IMR-90 (cell line): ENCODE data around the gene KCNQ1. TPM values are rescaled to one million over a fixed set of nuclear protein-coding genes. Genes with fewer than 3 reads are reported as not detected.
A peak's percentile ranks its signal among the peaks of the same experiment; 100 is the strongest.

Experiments
- ATAC-seq: fragments of 200-7000 bp; cut with Tn5 transposase; 2 replicates; pipeline ENCODE4 v1.9.1; 2020; ENCODE audit warnings: low read depth, mild to moderate bottlenecking, moderate library complexity
- BruUV-seq: library from RNA; stranded (reverse); fragments of 400-500 nt; replicated peaks from 2 replicates; lab custom pipeline; 2021; lab: Mats Ljungman, UMichigan
- CTCF ChIA-PET: fragments of 300-600 bp; formaldehyde crosslinking; extraction: SDS; loops from one replicate; lab custom pipeline; 2021; ENCODE audit warnings: antibody characterized with exemption; lab: Yijun Ruan, JAX
- POLR2A ChIA-PET: fragments of 300-600 bp; sonication (Branson Sonifier 250); formaldehyde crosslinking; loops from one replicate; lab custom pipeline; 2022; ENCODE audit warnings: antibody characterized with exemption; ENCODE audit not compliant: unreplicated experiment; lab: Charles Lee
- DNase-seq: peaks from one replicate; pipeline ENCODE4 v3.0.0; 2013
- H2AFZ ChIP-seq: replicated peaks from 2 replicates; pipeline ENCODE3; 2013; ENCODE audit warnings: low read length, mild to moderate bottlenecking; ENCODE audit not compliant: poor library complexity
- H2AK5ac ChIP-seq: 2 replicates; pipeline ENCODE4 v1.6.1; 2013; ENCODE audit warnings: low read depth, low read length, inconsistent platforms
- H2AK9ac ChIP-seq: replicated peaks from 2 replicates; pipeline ENCODE3; 2013; ENCODE audit warnings: mild to moderate bottlenecking, low read depth, low read length, moderate library complexity; ENCODE audit not compliant: poor library complexity
- H2BK120ac ChIP-seq: 2 replicates; pipeline ENCODE4 v1.6.1; 2013; ENCODE audit warnings: low read depth, low read length, inconsistent platforms
- H2BK15ac ChIP-seq: 3 replicates; pipeline ENCODE4 v1.6.1; 2013; ENCODE audit warnings: low read depth, low read length, inconsistent platforms
- H2BK20ac ChIP-seq: 2 replicates; pipeline ENCODE4 v1.6.1; 2013; ENCODE audit warnings: low read depth, mild to moderate bottlenecking, inconsistent platforms, low read length, moderate library complexity
- H2BK5ac ChIP-seq: 2 replicates; pipeline ENCODE4 v1.6.1; 2013; ENCODE audit warnings: mild to moderate bottlenecking, low read depth, low read length, inconsistent platforms; ENCODE audit not compliant: poor library complexity, severe bottlenecking
- H3K14ac ChIP-seq: replicated peaks from 2 replicates; pipeline ENCODE4 v1.6.1; 2013; ENCODE audit warnings: low read depth, low read length, inconsistent platforms
- H3K18ac ChIP-seq: 2 replicates; pipeline ENCODE4 v1.6.1; 2013; ENCODE audit warnings: low read depth, low read length, control low read depth
- H3K23ac ChIP-seq: 2 replicates; pipeline ENCODE4 v1.6.1; 2013; ENCODE audit warnings: low read depth, low read length, inconsistent platforms
- H3K27ac ChIP-seq: 2 replicates; pipeline ENCODE4 v1.5.1; 2013; ENCODE audit warnings: mild to moderate bottlenecking, control low read depth, low read length; ENCODE audit not compliant: insufficient read depth
- H3K27me3 ChIP-seq: 2 replicates; pipeline ENCODE4 v1.6.1; 2013; ENCODE audit warnings: low read length; ENCODE audit not compliant: control insufficient read depth, insufficient read depth
- H3K36me3 ChIP-seq: 2 replicates; pipeline ENCODE4 v1.6.1; 2013; ENCODE audit warnings: low read length, mixed read lengths; ENCODE audit not compliant: control insufficient read depth, insufficient read depth
- H3K4ac ChIP-seq: 2 replicates; pipeline ENCODE4 v1.6.1; 2013; ENCODE audit warnings: low read depth, low read length, inconsistent platforms
- H3K4me1 ChIP-seq: 2 replicates; pipeline ENCODE4 v1.6.1; 2013; ENCODE audit warnings: low read length, mixed read lengths; ENCODE audit not compliant: control insufficient read depth, insufficient read depth
- H3K4me2 ChIP-seq: 2 replicates; pipeline ENCODE4 v1.6.1; 2013; ENCODE audit warnings: low read depth, mild to moderate bottlenecking, control low read depth, low read length, moderate library complexity
- H3K4me3 ChIP-seq: 2 replicates; pipeline ENCODE4 v1.5.1; 2013; ENCODE audit warnings: low read depth, mild to moderate bottlenecking, control low read depth, low read length, moderate library complexity; ENCODE audit not compliant: insufficient read depth
- H3K56ac ChIP-seq: 2 replicates; pipeline ENCODE4 v1.6.1; 2013; ENCODE audit warnings: low read length, inconsistent platforms; ENCODE audit not compliant: insufficient read depth; ENCODE audit errors: extremely low read depth
- H3K79me1 ChIP-seq, 2 experiments: 2 replicates each; pipeline ENCODE4 v1.6.1; 2013; ENCODE audit warnings: low read length in 2 of 2, inconsistent platforms in 1 of 2, low read depth in 1 of 2
- H3K9ac ChIP-seq: 2 replicates; pipeline ENCODE4 v1.6.1; 2013; ENCODE audit warnings: low read depth, low read length, control low read depth
- H3K9me1 ChIP-seq: 2 replicates; pipeline ENCODE4 v1.6.1; 2013; ENCODE audit warnings: low read length, inconsistent platforms; ENCODE audit not compliant: insufficient read depth
- H3K9me3 ChIP-seq: 2 replicates; pipeline ENCODE4 v1.6.1; 2013; ENCODE audit warnings: low read length; ENCODE audit not compliant: control insufficient read depth, insufficient read depth
- H4K20me1 ChIP-seq: 2 replicates; pipeline ENCODE4 v1.6.1; 2013; ENCODE audit warnings: low read length, inconsistent platforms; ENCODE audit not compliant: insufficient read depth
- H4K5ac ChIP-seq: 2 replicates; pipeline ENCODE4 v1.6.1; 2013; ENCODE audit warnings: mild to moderate bottlenecking, low read depth, low read length, control low read depth
- H4K8ac ChIP-seq, 2 experiments: 2 replicates each; pipeline ENCODE4 v1.6.1; 2013; ENCODE audit warnings: low read depth in 2 of 2, low read length in 2 of 2, control low read depth in 1 of 2, inconsistent platforms in 1 of 2
- H4K91ac ChIP-seq: 2 replicates; pipeline ENCODE4 v1.6.1; 2013; ENCODE audit warnings: low read depth, low read length, inconsistent platforms; ENCODE audit not compliant: insufficient read depth
- BHLHE40 ChIP-seq: fragments of 150-350 bp; IDR thresholded peaks from 2 replicates; pipeline ENCODE4 v1.6.1; 2016; ENCODE audit warnings: mild to moderate bottlenecking, low read depth, low read length
- CEBPB ChIP-seq: IDR thresholded peaks from 2 replicates; pipeline ENCODE4 v1.6.1; 2012; ENCODE audit warnings: low read depth, low read length, improper control_type of control experiment
- CHD1 ChIP-seq: IDR thresholded peaks from 2 replicates; pipeline ENCODE4 v1.6.1; 2012; ENCODE audit warnings: low read depth, low read length, improper control_type of control experiment
- FOS ChIP-seq: fragments of 150-350 bp; IDR thresholded peaks from 2 replicates; pipeline ENCODE4 v1.6.1; 2016; ENCODE audit warnings: low read depth, low read length
- MAFK ChIP-seq: IDR thresholded peaks from 2 replicates; pipeline ENCODE4 v1.6.1; 2012; ENCODE audit warnings: low read depth, low read length, improper control_type of control experiment
- MAZ ChIP-seq: IDR thresholded peaks from 2 replicates; pipeline ENCODE4 v1.6.1; 2012; ENCODE audit warnings: low read depth, mild to moderate bottlenecking, low read length, improper control_type of control experiment, moderate library complexity, borderline replicate concordance
- MXI1 ChIP-seq: IDR thresholded peaks from 2 replicates; pipeline ENCODE4 v1.6.1; 2012; ENCODE audit warnings: low read depth, mild to moderate bottlenecking, low read length, moderate library complexity, borderline replicate concordance
- NFE2L2 ChIP-seq: fragments of 150-350 bp; IDR thresholded peaks from 2 replicates; pipeline ENCODE4 v1.6.1; 2016; ENCODE audit warnings: low read depth, mild to moderate bottlenecking, low read length
- POLR2A ChIP-seq: IDR thresholded peaks from 2 replicates; pipeline ENCODE4 v1.6.1; 2012; ENCODE audit warnings: mild to moderate bottlenecking, low read depth, low read length
- RAD21 ChIP-seq: IDR thresholded peaks from 2 replicates; pipeline ENCODE4 v1.6.1; 2012; ENCODE audit warnings: low read length, improper control_type of control experiment
- RCOR1 ChIP-seq: IDR thresholded peaks from 2 replicates; pipeline ENCODE4 v1.6.1; 2012; ENCODE audit warnings: mild to moderate bottlenecking, low read length, improper control_type of control experiment; ENCODE audit not compliant: insufficient replicate concordance
- RFX5 ChIP-seq: IDR thresholded peaks from 2 replicates; pipeline ENCODE4 v1.8.0; 2012; ENCODE audit warnings: low read depth, mild to moderate bottlenecking, low read length, moderate library complexity
- SMC3 ChIP-seq: fragments of 150-350 bp; IDR thresholded peaks from 2 replicates; pipeline ENCODE4 v1.6.1; 2016; ENCODE audit warnings: low read depth, mild to moderate bottlenecking, antibody characterized with exemption, low read length, moderate library complexity
- WGBS, 2 experiments: methylation state at CpG; one replicate each; pipeline versions ENCODE4 v1.1.5 to v1.1.7; 2013; ENCODE audit warnings: missing lambda C conversion rate in 2 of 2; ENCODE audit not compliant: insufficient read length in 1 of 2; ENCODE audit errors: extremely low coverage in 2 of 2; 5-methylcytosine and 5-hydroxymethylcytosine counted together
- dilution Hi-C: fragments of 300-500 bp; cut with HindIII; formaldehyde crosslinking; loops from one replicate; pipeline ENCODE4 v1.14.3; 2018; ENCODE audit warnings: low sequenced_read_pairs; ENCODE audit not compliant: unreplicated experiment
- in situ Hi-C: fragments of 300-500 bp; cut with MboI; formaldehyde crosslinking; loops from 3 replicates; pipeline ENCODE4 v1.14.3; 2019; ENCODE audit warnings: low sequenced_read_pairs, inconsistent platforms, mixed read lengths
- intact Hi-C: fragments of 100-400 bp; cut with micrococcal nuclease; formaldehyde crosslinking; loops from 2 replicates; pipeline ENCODE4 v1.10.0; 2022
- polyA plus RNA-seq, 3 experiments: library from polyadenylated mRNA; depleted of rRNA; stranded (reverse); fragments of >200 nt; gene quantifications; 2 replicates each; pipeline ENCODE4 v1.2.3, GENCODE V29; 2012; ENCODE audit warnings: low replicate concordance in 1 of 3
- total RNA-seq: library from RNA; depleted of rRNA; stranded (reverse); fragments of >200 nt; gene quantifications from 2 replicates; pipeline ENCODE4 v1.2.3, GENCODE V29; 2012
- TF ChIP-seq, protein P1 (sequence below): fragments of 150-350 bp; IDR thresholded peaks from 2 replicates; pipeline ENCODE4 v1.6.1; 2016; ENCODE audit warnings: low read depth, mild to moderate bottlenecking, low read length, moderate library complexity, borderline replicate concordance
- TF ChIP-seq, protein P2 (sequence below): fragments of 150-350 bp; IDR thresholded peaks from 2 replicates; pipeline ENCODE4 v1.6.1; 2017; ENCODE audit warnings: mild to moderate bottlenecking, antibody characterized with exemption, low read length, low read depth
- TF ChIP-seq, protein P3 (sequence below): conservative IDR thresholded peaks from 2 replicates; pipeline ENCODE4 v1.5.1; 2012; ENCODE audit warnings: mild to moderate bottlenecking, low read depth, low read length, improper control_type of control experiment

The KCNQ1 gene
- total and polyA plus RNA-seq, 2 of the 4 experiments (the other 2 are of a cell fraction), result 0.07 TPM; not detected in 1

DNA sequence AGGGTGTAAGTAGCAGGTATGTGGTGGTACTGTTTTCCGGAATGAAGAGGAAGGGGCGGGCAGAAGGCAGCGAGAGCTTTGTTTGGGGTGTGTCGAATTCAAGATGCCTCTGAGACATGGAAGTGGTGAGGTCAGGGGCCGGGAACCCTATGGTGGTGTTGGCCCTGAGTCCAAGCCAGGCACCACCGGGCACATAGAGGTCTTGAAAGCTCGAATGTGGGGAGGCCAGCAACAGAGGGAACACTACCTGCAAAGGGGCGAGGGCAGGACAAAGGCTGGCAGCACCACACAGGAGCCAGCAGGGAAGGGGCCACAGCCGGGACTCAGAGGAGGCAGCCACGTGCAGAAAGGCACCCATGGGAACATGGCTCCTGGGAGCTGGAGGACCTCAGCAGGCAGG lies 383.0 kb downstream of the KCNQ1 start:
- BruUV-seq, result no TSS peak
- Histone ChIP-seq H2BK5ac (no peak overlapping the region), H3K27ac (no peak overlapping the region), H3K56ac (no peak overlapping the region), H3K18ac (no peak overlapping the region), H2BK120ac (no peak overlapping the region), H3K23ac (no peak overlapping the region), H4K20me1 (no peaks in the 10 kb centered on the region), H3K4ac (peak overlapping the region; percentile 9; the same call in 1 of the 2 replicates), H3K9me3 (peaks cover 11% of the 10 kb centered on the region), H3K14ac (no peak overlapping the region), H3K79me1 (no peaks in the 10 kb centered on the region), H3K9ac (no peak overlapping the region), H4K8ac (no peak overlapping the region), H3K27me3 (peaks cover 2% of the 10 kb centered on the region; the same call in 1 of the 2 replicates), H4K5ac (no peak overlapping the region), H4K91ac (no peak overlapping the region; the same call in 1 of the 2 replicates), H3K4me1 (peaks cover 23% of the 10 kb centered on the region), H3K9me1 (peaks cover 5% of the 10 kb centered on the region; the same call in 1 of the 2 replicates), H3K36me3 (no peaks in the 10 kb centered on the region), H3K4me2 (no peak overlapping the region), H2BK15ac (no peak overlapping the region), H2AK9ac (no peak overlapping the region), H2AK5ac (peak overlapping the region; percentile 59; the same call in 1 of the 2 replicates), H2AFZ (no peak overlapping the region), H3K4me3 (no peak overlapping the region), H2BK20ac (no peak overlapping the region)
- dilution Hi-C loops, result no loop called here
- CTCF ChIA-PET, result no interaction called here
- intact Hi-C loops, result loop anchor here (2.0 to 5.0 kb wide), 2 partner anchors 57 to 85 kb away; partner anchors contain the start of gene CDKN1C
- 89% methylated on average over 5 of the region's 10 CpGs; no CpG with 5 or more reads in 1 of the 2 experiments for WGBS, 2 experiments
- ATAC-seq (no peak), DNase-seq (no peak)
- in situ Hi-C loops, result no loop called here
- POLR2A ChIA-PET, result interaction anchor here (0.5 kb wide), 1 partner anchor 993 kb away, joined by 5 read pairs; no protein-coding TSS in a partner anchor
- TF ChIP-seq RAD21, result no peak
- TF ChIP-seq MAZ, result no peak
- TF ChIP-seq MAFK, result no peak
- TF ChIP-seq, protein P1, sequence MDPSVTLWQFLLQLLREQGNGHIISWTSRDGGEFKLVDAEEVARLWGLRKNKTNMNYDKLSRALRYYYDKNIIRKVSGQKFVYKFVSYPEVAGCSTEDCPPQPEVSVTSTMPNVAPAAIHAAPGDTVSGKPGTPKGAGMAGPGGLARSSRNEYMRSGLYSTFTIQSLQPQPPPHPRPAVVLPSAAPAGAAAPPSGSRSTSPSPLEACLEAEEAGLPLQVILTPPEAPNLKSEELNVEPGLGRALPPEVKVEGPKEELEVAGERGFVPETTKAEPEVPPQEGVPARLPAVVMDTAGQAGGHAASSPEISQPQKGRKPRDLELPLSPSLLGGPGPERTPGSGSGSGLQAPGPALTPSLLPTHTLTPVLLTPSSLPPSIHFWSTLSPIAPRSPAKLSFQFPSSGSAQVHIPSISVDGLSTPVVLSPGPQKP, result no peak
- no peak for TF ChIP-seq NFE2L2
- no peak for TF ChIP-seq RFX5
- no peak for TF ChIP-seq BHLHE40
- TF ChIP-seq CEBPB, result no peak
- TF ChIP-seq POLR2A, result no peak
- TF ChIP-seq RCOR1, result no peak
- TF ChIP-seq SMC3, result no peak
- TF ChIP-seq, protein P2, sequence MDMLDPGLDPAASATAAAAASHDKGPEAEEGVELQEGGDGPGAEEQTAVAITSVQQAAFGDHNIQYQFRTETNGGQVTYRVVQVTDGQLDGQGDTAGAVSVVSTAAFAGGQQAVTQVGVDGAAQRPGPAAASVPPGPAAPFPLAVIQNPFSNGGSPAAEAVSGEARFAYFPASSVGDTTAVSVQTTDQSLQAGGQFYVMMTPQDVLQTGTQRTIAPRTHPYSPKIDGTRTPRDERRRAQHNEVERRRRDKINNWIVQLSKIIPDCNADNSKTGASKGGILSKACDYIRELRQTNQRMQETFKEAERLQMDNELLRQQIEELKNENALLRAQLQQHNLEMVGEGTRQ, result no peak
- TF ChIP-seq FOS, result no peak
- TF ChIP-seq CHD1, result no peak
- TF ChIP-seq, protein P3, sequence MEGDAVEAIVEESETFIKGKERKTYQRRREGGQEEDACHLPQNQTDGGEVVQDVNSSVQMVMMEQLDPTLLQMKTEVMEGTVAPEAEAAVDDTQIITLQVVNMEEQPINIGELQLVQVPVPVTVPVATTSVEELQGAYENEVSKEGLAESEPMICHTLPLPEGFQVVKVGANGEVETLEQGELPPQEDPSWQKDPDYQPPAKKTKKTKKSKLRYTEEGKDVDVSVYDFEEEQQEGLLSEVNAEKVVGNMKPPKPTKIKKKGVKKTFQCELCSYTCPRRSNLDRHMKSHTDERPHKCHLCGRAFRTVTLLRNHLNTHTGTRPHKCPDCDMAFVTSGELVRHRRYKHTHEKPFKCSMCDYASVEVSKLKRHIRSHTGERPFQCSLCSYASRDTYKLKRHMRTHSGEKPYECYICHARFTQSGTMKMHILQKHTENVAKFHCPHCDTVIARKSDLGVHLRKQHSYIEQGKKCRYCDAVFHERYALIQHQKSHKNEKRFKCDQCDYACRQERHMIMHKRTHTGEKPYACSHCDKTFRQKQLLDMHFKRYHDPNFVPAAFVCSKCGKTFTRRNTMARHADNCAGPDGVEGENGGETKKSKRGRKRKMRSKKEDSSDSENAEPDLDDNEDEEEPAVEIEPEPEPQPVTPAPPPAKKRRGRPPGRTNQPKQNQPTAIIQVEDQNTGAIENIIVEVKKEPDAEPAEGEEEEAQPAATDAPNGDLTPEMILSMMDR, result no peak
- TF ChIP-seq MXI1, result no peak
